Activated CD8-positive, alpha-beta memory T cell treated with anti-CD3 and anti-CD28 coated beads for 24 hours (primary cell): ENCODE data around the gene SLC17A9.

Experiments used
- DNase-seq: peaks from one replicate; pipeline ENCODE4 v3.0.0-alpha.2; 2020

The SLC17A9 gene

DNA sequence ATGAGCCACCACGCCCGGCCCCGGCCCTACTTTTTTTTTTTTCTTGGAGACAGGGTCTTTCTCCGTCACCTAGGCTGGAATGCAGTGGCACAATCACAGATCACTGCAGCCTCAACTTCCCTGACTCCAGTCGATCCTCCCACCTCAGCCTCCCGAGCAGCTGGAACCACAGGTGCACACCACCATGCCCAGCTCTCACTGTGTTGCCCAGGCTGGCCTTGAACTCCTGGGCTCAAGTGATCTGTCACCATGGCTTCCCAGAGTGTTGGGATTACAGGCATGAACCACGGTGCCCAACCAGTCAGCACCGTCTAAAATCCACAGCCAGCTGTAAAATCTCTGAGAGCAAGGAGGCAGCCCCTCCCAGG lies 17.4 kb downstream of the SLC17A9 start:
- DNase-seq, result no peak

DNA sequence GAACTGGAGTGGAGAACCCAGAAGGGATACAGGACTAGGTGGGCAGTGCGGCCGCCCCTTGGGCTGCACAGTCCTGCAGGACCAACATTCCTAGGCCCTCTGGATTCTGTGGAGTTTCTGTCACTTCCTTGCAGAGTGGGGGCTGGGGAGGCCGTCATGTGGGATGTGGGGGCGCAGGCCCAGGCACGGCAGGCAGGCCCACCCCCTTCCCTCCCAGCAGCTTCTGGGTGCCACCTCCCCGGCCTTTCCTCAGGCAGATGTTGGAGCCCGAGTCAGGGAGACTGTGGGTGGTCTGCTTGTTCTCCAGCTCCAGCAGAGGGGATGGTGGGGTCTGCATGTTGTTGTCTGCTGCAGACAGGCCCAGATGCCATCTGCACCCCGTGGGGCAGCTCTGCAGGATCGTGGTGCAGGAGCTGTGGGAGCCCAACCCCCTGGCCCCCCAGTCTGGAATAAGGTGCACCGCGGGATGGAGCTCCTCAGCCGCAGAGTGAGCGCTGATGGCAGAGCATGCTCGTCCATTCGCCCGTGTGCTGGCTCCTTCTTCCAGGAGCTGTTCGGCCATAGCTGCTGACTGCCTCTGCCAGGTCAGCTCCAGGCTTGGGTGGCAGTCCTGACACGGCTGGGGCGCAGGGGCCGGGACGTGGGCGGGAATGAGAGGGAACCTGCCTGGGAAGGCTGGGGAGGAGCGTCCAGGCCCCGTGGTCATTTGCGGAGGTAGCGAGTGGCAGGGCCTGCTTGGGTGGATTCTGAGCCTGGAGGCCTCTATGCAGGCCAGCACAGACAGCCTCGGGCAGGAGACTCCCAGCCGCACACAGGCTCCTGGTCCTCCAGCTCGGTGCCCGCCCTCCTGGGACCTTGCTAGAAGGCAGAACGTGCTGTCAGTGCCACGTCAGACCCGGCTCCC lies 18.1 kb downstream of the SLC17A9 start:
- no peak for DNase-seq

DNA sequence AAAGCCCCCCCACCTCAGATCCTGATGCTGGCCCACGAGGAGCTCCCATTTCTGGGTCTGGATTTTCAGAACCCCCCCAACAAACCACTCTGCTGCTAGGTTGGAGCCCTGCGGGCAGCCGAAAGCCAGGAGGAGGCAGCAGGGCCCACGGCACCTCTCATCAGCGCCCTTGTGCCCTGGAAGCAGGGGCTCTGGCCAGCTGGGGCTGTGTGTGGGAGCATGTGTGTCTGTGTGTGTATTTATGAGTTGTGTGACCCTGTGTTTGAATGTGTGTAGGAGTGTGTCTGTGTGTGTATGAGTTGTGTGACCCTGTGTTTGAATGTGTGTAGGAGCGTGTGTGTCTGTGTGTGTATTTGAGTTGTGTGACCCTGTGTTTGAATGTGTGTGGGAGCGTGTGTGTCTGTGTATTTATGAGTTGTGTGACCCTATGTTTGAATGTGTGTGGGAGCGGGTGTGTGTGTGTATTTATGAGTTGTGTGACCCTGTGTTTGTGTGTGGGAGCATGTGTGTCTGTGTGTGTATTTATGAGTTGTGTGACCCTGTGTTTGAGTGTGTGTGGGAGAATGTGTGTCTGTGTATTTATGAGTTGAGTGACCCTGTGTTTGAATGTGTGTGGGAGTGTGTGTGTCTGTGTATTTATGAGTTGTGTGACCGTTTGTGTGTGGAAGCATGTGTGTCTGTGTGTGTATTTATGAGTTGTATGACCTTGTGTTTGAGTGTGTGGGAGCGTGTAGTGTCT lies 18.9 kb downstream of the SLC17A9 start:
- DNase-seq, result no peak

DNA sequence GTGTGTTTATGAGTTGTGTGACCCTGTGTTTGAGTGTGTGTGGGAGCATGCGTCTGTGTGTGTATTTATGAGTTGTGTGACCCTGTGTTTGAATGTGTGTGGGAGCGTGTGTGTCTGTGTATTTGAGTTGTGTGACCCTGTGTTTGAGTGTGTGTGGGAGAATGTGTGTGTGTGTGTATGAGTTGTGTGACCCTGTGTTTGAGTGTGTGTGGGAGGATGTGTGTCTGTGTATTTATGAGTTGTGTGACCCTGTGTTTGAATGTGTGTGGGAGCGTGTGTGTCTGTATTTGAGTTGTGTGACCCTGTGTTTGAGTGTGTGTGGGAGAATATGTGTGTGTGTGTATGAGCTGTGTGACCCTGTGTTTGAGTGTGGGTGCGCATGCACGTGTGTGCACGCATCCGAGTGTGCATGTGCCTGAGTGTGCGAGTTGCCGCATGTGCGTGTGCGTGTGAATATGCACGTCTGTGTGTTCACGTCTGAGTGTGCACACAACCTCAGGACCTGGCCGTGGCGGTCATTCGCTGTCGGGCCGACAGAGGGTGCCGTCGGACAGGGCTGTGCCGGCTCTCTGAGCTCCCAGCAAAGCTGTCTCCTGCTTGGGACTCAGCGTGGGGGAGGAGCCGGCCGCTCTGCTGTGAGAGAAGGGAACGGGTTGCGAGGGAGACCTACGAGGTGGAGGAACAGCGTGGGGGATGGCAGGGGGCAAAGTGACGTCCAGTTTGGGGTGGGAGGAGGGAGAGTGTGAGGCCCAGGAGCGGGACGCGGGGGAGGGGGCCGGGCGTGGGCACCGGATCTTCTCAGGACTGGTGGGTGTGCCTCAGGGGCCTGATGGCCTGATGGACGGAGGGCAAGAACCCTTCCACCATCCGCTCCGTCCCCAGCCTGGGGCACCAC lies 19.7 kb downstream of the SLC17A9 start:
- DNase-seq, result peak; percentile 95

DNA sequence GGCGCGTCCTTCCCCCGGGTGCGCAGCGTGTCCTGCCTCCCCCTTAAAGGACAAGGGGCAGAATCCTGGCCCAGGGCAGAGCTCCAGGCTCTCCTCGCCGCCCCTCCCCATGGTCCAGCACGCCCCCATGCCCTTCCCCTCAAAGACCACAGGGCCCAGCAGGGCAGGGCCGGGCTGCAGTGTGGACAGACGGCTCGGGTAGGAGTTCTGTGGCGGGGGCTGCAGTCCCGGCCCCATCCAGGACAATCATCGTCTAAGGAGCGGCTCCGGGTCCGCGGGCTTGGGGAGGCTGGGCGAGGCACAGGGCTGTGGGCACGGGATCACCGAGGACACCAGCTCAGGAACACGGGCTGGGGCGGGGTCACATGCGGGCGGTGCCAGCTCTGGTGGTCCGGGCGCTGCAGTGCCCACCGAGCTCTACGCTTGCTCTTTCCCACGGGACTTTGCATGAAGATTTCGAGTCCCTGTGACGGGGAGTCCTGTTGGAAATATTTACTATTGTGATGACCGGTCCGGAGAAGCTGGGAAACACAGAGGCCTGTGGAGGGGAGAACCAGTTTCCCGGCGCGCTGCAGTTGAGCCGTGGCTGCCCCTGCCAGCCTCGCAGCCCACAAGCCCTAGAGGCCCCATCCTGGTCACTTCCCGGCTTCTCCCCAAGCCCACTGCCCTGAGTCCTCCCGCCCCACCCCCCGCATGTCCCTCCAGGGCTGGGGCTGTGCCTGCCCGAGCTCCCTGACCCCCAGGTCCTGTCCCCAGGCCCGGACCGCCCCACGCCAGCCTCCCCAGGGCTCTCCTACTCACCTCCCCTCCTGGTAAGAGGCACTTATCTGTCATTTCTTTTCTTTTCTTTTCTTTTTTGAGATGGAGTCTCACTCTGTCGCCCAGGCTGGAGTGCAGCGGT lies 20.6 kb downstream of the SLC17A9 start:
- no peak for DNase-seq

DNA sequence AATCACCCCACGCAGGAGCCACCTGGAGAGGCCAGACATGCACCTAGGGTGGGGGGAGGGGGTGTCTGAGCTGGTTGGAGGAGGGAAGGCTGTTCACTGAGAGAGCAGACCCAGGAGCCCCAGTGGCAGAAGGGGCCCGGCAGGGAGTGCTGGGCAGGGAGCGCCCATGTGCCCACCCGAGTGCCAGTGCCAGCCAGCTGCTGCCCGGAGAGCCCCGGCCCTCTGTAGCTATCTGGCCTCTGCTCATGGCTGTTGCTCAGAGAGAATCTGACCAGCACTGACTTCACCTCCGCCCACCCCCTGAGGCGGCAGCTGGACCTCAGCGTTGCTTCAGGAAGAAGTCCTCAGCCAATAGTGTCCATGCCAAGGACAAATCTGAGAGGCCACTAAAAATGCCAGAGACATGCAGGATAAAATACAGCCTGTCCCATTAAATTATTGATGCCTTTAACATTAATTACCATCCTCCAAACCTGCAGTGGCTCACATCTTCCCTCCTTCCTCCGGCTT lies 22.8 kb downstream of the SLC17A9 start:
- no peak for DNase-seq

DNA sequence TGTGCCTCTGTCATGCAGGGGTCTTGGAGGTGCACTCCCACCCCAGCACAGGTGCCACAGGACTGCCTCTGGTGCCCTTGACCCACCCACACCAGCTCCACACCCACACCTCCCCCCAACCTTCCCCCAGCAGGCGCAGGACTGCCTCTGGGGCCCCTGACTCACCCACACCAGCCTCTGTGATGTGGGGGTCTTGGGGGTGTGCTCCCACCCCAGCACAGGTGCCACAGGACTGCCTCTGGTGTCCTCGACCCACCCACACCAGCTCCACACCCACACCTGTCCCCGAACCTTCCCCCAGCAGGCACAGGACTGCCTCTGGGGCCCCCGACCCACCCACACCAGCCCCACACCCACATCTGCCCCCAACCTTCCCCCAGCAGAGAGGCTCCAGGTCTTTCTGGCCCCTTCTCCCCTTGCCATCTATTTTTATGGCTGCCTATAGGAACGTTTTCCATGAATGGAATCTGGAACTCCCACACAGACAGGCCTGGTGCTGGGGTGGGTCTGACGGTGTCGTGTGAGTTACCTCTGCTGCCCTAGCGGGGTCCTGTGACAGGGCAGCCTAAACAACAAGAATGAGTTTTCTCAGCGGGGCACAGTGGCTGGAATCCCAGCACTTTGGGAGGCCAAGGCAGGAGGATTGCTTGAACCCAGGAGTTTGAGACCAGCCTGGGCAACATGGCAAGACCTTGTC lies 23.5 kb downstream of the SLC17A9 start:
- no peak for DNase-seq

DNA sequence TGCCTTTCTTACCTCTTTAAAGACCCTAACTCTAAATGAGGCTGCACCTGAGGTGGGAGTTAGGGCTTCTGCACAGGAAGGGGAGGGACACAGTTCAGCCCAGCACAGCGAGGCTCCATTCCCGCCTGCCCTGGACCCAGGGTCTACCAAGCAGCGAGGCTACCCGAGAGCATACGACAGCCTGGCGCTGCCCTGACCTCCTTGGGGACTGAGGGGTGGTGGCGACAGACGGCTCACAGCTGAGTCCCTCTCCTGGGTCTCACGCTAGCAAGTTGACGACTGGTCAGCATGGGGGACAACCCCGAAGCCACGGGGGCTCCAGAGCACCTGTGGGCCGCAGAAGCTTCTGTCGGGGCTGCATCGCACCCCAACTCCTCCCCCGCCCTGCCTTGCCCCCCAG lies 24.4 kb downstream of the SLC17A9 start:
- DNase-seq, result no peak

DNA sequence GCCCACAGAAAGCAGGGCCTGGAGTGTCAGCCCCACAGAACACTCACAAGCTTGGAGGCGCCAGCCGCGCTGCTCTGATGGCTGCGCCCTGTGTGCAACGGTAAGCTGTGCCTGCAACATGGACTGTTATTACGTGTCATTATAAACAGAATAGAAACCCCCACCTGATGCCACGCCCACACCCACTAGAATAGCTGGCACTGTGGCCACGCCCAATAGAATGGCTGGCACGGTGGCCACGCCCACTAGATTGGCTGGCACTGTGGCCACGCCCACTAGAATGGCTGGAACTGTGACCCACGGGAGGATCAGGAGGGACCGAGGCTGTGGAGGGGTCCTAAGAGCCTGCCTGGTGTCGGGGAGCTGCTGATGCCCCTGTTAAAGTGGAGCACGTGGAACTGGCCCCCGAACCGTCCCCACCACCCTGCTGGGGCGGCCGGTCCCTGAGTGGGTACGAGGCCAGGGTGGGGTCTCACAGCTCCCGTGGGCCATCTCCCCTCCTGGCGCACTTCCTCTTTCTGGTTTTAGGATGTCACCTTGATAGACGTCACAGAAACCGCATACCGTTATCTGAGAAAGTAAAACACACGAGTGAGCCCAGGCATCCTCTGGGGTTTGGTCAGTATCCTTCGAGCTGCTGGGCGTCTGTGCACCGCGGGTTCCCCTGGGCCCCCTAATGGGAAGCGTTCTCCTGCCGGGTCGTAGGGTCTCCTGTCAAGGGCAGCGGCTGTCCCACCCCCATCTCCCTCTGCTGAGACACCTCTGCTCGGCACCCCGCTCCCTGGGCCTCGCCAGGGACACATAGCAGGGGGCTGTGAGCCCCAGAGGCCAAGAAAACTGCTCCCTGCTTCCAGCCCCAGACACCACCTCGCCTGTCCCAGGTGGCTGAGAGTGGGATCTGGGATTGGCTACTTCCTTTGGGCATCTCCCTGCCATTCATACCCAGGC lies 25.4 kb downstream of the SLC17A9 start:
- DNase-seq, result peak; percentile 78

DNA sequence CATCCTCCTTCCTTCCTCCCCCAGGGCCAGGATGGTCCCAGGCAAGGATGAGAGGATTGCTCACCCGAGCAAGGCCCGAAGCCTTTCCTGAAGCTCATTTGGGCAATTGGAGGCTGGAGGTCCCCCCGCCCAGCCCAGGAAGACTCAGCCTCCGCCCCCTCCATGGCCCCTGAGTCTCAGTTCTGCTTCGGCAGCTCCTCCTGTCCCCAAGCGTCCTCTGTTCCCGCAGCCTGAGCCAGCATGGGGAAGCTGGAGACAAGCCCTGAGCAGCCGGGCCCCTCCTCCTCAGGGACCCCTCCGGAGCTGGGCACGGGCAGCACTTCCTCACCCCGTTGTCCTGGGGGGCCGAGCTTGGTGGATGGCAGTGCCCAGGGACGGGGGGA lies 26.0 kb downstream of the SLC17A9 start:
- no peak for DNase-seq

DNA sequence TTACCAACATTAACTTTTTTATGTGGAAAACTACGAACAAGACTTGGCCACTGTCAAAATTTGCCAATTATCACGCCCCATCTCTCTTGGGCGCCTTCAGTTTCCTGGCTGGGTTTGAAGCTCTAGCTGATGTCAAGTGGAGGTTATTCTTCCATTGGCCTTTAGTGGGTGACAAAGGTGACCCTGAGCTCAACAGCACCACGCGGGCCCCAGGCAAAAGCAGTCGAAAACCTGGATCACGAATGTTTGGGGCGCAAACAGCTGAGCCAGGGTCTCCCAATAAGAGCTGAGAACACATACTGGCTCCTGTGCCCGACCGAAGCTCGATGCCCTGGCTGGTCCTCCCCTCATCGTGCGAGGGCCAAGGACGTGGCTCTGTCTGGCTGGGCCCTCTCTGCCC lies 26.8 kb downstream of the SLC17A9 start:
- no peak for DNase-seq

DNA sequence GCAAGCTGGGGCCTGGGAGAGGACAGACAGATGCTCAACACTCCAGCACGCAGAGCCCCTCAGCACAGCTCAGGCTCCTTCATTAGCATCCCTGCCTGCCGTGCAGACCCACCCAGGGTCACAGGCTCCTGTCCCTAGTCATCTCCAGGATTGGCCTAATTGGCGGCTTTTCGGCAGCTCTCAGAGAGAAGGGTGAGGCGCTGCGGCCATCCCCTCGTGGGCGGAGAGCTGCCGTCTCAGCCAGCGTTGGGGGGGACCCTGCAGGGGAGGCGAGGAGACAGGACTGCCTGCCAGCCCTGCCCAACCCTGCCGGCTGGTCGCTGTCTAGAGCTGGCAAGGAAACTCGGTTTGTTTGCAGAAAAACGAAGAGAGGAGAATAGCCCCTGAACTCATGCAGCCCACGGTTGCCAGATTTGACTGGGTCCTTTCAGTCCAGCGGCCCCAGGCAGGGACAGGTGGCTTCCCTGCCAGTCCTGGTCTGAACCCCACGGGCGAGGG lies 27.4 kb downstream of the SLC17A9 start:
- DNase-seq, result no peak

DNA sequence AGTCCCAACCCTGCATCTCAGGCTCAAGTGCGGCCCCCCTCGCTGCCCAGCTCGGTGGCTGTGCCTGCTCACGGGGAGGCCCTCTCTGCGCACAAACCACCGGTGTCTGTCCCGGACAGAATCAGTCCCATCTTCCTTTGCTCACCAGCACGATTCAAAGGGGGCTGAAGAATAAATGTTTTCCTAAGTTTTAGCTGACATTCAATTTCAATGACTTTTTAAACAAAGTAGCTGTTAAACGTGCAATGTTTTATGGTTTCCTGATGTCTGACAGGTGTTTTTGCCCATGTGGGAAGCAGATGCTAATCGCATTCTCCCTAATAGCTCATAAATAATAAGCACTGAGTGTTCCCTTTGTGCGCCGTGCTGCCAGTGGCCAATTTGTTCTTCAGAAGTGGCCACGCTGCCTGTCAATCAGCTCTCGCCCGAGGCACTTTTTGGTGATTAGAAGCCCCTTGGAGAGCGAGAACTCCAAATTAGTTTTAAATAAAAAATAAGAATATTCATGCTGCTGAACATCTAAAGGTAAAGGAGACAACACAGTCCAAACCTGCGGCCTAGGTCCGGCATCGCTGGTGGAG lies 28.0 kb downstream of the SLC17A9 start:
- DNase-seq, result no peak

DNA sequence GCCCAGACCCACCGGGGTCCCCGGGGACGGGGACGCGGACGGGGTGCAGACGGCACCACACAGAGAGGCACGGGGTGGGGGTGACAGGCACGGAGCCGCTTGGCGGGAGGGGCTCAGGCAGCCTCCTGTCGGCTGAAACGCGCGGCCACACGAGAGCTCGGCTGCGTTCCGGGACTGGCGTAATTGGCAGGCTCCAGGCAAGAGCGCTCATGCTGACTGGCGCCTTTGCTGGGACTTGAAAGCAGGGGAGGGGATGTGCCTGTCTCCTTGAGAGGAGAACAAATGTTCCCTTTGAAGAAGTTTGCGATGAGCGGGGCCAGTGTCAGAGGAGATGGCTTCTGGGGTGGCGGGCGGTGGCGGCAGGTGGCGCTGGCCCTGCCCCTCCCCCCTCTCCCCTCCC lies 28.5 kb downstream of the SLC17A9 start:
- DNase-seq, result no peak

DNA sequence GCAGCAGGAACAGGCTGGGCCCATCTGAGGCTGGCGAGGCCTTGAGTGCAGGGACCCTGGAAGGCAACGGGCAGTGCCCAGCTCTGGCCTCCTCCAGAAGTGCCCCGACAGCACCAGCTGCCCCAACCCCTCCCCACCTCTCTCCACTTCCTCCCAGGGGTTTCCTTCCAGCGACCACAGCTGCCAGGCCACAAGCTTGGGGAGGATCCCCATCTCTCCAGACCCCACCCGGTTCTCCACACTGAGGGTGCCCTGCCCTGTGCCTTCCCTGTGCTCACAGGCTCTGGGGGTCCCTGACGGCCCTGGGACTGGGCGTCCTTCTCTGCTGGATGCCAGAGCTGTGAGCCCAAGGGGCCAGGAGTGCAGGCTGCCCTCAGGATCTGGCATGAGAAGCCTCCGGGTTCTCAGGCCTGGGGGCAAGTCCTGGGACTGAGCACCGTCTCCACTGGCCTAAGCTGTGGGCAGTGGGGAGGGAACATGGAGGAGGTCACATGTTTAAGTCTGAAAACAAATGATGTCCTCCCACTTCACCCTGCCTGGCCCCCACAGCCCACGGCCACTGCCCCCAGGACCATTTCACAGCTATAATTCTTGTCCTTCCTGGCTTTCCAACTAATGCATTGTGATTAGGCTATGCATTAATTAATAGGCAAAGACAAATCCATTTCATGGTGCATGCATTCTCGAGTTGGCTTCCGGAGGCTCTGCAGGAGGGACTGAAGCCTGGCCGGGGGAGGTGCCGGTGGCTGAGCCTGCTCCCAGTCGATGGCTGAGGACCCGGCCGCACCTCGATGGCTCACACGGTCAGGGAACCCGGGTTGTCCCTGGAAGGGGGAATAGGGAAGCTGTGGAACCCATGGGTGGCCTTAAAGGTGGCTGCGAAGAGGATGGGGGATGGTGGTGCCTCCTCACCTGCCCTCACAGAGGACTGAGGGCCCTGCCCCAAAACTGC lies 29.9 kb downstream of the SLC17A9 start:
- DNase-seq, result no peak

DNA sequence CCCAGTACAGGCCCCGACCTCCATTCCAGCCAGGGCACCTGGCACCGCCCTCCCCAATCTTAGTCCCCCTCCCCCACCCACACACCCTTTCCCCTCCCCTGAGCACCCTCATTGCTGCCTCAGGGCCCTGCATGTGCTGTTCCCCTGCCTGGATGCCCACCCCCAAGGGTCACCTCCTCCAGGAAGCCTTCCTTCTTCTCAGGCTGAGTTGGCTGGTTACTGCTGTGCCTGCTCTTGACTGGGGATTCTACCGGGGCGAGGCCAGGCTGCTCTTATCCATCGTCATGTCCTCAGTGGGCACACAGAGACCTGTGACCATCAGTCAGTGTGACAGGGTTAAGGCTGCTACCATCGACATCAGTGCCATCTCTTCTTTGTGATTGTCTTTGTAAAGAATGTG lies 30.7 kb downstream of the SLC17A9 start:
- no peak for DNase-seq

DNA sequence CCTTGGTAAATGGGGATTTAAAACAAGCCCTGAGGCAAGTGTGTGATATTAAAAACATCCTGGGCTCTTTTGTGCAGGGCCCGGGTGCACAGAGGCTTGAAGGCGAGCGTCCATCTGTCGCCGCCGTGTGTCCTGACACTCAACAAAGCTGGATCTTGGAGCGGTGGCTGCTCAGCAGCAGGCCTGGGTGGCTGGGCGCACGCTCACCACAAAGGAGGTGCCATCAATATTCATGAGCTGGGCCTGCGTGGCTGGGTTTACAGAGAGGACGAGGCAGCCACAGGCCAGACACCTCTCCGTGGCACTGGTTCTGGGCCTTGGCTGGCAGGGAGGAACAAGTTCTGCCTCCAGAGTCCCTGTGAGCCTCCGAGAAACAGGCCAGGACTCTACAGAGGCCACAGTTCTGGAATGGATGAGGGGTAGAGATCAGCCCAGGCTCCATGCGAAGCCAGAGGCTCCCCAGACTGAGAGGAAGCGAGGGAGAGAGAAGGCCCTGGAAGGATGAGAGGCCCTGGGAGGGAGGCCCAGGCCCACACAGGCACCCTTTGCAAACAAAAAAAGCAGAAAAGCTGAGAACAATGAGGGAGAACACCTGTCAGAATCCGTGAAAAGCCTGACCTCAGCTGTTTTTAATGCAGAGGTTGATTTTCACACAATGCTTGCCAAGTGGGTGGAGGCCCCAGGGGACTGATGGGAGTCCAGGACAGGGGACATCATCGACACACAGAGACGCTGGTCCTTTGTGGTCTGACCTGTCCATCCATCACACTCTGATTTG lies 32.3 kb downstream of the SLC17A9 start:
- no peak for DNase-seq

DNA sequence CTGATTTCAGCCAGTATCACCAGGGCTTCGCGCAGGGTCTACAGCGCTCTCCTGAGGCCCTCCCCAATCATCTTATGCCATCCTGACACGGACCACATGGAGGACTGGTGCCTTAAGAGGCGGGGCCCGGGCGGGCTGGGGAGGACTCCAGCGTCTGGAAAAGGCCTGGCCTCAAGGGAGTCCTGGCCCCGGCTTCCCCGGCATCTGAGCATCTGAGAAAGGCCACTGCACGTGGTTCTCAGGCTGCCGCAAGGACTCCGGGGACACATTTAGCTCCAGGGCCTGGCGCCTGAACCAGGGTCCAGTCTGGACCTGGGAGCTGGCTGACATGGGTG lies 32.9 kb downstream of the SLC17A9 start:
- no peak for DNase-seq
